GM19043 (cell line): Measurements from ENCODE around the gene DTNA.

Source experiments
- ATAC-seq: cut with Tn5 transposase; IDR thresholded peaks from one replicate; pipeline ENCODE4 v1.9.1; 2021; ENCODE audit warnings: low read depth; ENCODE audit not compliant: unreplicated experiment

Gene DTNA

GRCh38 chr18:34844732-34845459 lies 134.8 kb downstream of the DTNA start:
- no peak for ATAC-seq

DNA sequence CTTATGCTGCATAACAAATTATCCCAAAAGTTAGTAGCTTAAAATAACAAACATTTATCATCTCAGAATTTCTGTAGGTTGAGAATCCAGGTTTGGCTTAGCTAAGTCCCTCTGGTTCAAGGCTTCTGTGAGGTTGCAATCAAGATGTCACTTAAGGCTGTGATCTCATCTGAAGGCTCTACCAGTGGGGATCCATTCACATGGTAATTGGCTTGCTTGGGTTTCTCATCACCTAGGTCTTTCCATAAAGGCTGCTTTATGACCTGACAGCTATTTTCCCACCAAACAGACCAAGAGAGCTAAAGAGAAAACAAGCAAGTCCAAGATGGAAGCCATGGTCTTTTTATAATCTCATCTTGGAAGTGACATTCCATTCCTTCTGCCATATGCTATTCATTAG lies 137.3 kb downstream of the DTNA start:
- no peak for ATAC-seq

GRCh38 chr18:34848156-34848555 lies 138.1 kb downstream of the DTNA start:
- no peak for ATAC-seq

DNA sequence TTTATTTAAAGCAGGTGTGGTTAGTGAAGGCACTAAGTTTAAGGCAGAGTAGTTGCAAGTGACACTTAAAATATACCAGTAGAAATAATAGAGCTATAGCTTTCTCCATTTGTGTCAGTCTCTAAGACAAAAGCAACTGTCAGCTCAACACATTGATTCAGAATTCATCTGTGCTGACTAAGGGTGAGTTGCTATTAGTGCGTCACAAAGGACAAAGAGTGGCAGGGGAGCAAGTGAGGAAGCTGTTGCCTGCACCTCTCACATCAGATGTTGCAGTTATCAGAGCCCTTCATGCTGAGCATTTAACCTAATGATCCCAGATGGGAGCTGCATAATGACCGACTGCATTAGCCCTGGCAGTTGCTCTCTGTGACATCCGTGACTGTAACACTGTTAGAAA lies 138.6 kb downstream of the DTNA start:
- no peak for ATAC-seq

DNA sequence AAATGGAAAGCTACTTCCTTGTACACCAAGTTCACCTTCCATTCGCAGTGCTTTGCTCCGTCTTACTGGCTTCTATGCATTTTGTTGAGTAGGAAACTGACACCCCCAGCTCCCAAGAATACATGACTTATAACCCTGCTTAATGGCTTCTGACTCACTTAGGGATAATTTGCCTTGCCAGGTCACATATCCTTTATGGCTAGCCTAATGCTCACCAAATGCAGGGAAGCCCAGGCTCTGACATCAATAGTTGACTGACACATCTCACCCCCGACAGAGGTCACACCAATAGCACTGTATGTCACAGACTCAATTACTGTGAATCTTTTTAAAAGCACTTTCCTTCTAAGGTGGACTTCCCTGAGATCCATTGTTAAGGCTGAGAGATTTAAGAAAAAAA lies 147.2 kb downstream of the DTNA start:
- ATAC-seq, result no peak

DNA sequence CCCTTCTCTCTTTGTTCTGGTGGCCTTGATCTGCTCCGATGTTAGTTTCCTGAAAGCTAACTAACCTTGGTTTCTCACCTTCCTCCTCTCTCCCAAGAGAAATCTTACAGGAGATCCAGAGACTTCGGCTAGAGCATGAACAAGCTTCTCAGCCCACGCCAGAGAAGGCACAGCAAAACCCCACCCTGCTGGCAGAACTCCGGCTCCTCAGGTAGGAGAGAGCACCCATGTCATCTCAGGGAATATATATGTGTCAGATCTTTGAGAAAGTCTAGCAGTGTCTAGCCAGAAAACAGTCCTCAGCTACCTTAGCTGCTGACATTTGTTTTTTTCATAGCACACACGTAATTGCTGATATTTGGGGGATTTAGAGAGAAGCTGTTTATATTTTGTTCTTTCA lies 148.1 kb downstream of the DTNA start:
- ATAC-seq, result no peak

DNA sequence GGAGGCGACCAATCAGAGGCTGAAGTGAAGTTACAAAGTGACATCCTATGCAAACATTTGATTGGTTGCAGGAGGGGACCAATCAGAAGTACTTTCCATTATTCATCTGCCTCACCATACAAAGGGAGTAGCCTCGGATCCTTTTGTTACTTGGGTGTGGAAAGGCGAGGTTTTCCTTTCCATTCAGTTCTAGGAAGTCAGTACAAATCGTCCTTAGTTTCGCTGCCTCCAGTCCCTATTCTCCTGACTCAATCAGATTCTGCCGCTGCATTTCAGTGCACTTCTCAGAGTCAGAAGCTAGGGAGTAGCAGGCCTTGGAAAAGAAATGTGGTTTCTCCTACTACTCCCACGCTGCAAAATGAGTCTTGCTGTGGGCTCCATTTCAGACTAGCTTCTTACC lies 149.4 kb downstream of the DTNA start:
- ATAC-seq, result no peak

DNA sequence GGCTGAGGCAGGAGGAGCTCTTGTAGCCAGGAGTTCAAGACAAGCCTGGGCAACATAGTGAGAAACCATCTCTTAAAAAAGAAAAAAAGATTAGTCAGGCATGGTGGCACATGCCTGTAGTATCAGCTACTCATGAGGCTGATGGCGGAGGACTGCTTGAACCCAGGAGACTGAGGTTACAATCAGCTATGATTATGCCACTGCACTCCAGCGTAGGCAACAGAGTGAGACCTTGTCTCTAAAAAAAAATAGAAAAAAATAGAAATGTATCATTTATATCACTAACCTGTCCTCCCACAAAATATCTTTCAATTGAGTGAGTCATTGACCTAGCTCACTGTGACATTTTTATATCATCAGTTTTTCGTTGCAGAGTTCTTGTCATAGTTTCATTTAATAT lies 152.5 kb downstream of the DTNA start:
- no peak for ATAC-seq

DNA sequence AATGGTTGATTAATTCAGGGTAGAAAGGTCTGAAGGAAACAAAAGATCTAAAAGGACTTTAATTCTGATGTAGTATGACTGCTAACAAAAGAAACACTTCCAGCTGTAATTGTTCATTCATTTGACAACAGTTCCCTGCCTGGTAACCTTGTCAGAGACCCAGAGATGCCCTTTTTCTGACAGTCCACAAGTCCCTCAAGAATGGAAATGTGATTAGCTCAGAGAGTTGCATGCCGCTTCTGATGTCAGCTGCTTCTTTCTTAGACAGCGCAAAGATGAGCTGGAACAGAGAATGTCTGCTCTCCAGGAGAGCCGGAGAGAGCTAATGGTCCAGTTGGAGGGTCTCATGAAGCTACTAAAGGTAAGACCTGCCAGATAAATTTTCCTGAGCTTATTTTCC lies 153.6 kb downstream of the DTNA start:
- ATAC-seq, result no peak

DNA sequence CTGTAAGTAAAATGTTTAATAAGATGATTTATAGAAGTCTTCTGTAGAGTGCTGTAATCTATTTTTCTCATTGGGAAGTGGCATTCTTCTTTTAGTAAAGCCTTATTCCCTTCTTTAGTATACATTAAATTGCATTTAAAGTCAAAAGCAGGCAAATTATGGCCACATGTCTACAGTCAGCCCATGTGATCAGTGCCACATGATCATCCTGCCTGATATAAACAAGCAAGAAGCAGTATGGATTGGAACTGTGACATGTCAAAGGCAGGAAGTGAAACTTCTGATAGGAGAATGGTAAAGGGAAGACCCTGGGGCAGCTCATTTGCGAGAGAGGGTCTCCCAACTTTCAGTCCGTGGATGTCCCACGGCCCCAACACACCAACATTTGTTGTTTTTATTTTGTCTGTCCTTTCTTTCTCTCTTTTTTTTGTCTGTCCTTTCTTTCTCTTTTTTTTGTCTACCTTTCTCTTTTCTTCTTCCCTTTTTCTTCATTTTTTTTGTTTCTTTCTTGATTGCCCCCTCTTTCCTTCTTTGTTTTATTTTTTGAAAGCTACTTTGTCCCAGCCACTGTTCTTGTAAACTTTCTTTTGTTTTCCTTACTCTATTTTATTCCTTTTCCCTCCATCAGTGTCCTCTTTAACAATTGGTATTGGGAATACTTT lies 154.9 kb downstream of the DTNA start:
- no peak for ATAC-seq

- ATAC-seq, result no peak
These were observed 156.2 kb downstream of the DTNA start for GRCh38 chr18:34866310-34866709.

GRCh38 chr18:34866739-34867138 lies 156.6 kb downstream of the DTNA start:
- ATAC-seq, result no peak

GRCh38 chr18:34867520-34867919 lies 157.4 kb downstream of the DTNA start:
- no peak for ATAC-seq

GRCh38 chr18:34870555-34871310 lies 160.6 kb downstream of the DTNA start:
- no peak for ATAC-seq

DNA sequence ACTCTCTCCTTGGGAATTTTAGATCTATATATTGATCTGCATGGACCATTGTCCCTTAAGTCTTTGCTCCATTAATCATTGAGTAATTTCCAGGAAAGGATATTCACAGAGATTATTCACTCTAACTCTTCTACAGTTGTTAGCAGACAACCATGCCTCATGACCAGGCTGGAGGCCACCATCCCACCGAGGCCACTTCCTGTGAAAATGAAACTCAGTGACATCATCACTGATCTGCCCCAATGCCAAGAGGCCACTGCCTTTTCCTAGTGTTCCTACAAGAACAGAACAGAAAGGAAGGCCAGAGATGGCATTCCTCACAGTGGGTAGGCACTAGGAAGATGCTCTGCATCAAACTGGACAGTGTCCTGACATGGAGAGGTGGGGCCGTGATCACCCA lies 161.3 kb downstream of the DTNA start:
- no peak for ATAC-seq

DNA sequence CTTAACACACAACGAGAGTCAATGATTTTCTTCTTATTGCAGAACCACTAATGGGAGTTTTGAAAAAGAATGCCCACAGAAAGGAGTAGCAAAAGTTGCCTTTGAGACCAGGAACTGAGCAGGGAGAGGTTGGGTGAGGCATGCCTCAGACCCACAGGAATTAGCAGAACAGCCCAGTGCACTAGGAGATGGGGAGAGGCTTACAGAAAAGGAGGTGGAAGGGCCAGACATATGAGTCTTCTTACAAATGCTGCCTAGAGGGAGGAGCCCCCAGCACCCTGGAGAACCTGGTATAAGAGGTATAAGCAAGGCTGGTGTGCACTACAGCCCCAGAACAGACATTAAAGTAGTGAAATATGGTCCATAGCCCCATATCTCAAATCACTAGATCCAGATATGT lies 162.0 kb downstream of the DTNA start:
- no peak for ATAC-seq

DNA sequence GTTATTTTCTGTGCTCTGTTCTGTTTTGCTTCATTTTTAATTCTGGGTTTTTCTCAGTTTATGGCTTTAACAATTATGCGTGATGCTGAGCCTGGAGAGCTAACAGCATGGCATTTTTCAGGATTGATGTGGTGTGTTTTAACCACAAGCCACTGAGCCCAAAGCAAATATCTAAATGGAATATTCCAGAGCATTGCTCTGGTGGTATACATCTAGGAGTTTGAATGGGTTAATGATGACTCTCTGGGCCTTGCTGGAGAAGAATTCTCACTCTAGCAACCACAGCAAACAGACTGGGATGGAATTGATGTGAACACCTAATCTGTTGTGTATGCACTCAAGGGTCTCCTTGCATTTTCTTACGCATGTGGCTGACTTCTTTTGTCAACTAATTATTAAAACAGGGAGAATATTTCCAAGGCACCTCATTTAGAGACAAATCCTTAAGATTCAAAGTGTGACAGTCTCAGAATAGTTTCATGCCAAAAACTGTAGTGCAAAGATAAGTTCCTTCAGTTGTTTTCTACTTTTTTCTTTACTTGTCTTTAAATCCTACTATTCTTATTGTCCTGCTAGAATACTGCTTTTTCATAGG lies 164.0 kb downstream of the DTNA start:
- ATAC-seq, result no peak

DNA sequence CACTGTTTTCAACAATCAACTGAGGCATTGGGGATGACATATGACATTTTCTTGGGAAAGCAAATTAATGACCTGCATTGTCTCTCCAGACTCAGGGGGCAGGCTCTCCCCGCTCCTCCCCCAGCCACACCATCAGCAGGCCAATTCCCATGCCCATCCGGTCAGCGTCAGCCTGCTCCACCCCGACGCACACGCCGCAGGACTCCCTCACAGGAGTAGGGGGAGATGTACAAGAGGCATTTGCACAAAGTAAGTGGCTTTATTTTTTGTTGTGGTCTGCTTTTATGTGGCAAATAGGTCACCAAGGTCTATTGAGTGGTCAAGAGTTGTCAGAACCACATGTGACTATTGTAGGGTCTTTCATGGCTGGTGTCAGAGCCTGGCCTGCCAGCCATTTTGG lies 165.1 kb downstream of the DTNA start:
- ATAC-seq, result no peak

DNA sequence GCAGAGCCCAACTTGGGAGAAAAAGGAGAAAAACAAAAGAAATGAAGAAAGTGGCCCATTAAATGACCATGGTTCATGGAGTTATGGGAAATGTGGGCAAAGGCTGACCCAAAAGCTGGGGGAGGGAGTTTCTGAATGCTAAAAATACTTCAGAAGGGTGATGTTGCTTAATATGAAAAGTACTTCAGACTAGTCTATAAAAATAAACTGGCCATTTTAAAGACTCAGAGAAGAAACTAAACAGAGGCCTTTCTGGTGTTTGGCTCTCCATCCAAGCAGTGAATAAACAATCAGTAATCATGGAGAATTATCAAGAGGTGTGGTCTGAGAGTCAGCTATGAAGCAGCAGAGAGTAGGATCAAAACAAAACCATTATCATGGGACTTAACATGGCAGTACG lies 170.3 kb downstream of the DTNA start:
- no peak for ATAC-seq

- ATAC-seq, result no peak
These were observed 171.1 kb downstream of the DTNA start for GRCh38 chr18:34880882-34881834.
